Liver (tissue), 9 donors: ENCODE data around the gene ACSL3. TPM values are rescaled to one million over a fixed set of nuclear protein-coding genes. Genes with fewer than 3 reads are reported as not detected.

ENCODE experiments used
- DNase-seq: peaks from one replicate; pipeline ENCODE4 v3.0.0-alpha.2; 2017; ENCODE audit warnings: low spot score
- H3K27ac ChIP-seq, 2 donors: one replicate each; pipeline ENCODE4 v1.7.0; 2013; ENCODE audit warnings: inconsistent platforms in 2 of 2, low read length in 2 of 2, control low read depth in 1 of 2, low read depth in 1 of 2, mild to moderate bottlenecking in 1 of 2
- H3K27me3 ChIP-seq, 4 donors: one replicate each; pipeline versions ENCODE4 v1.6.1 to v1.7.0; 2013; ENCODE audit warnings: low read length in 3 of 4, inconsistent platforms in 1 of 4, mild to moderate bottlenecking in 1 of 4, moderate library complexity in 1 of 4; ENCODE audit not compliant: control insufficient read depth in 4 of 4, insufficient read depth in 4 of 4
- H3K36me3 ChIP-seq, 4 donors: one replicate each; pipeline versions ENCODE4 v1.6.1 to v1.7.0; 2013; ENCODE audit warnings: low read length in 3 of 4, mild to moderate bottlenecking in 3 of 4, low read depth in 1 of 4, moderate library complexity in 1 of 4; ENCODE audit not compliant: control insufficient read depth in 4 of 4, insufficient read depth in 3 of 4
- H3K4me1 ChIP-seq, 4 donors: one replicate each; pipeline versions ENCODE4 v1.6.1 to v1.7.0; 2013; ENCODE audit warnings: low read length in 3 of 4, mild to moderate bottlenecking in 3 of 4, moderate library complexity in 1 of 4; ENCODE audit not compliant: control insufficient read depth in 4 of 4, insufficient read depth in 4 of 4
- H3K4me3 ChIP-seq, 3 donors: one replicate each; pipeline versions ENCODE4 v1.6.1 to v1.7.0; 2013; ENCODE audit warnings: low read length in 3 of 3, control low read depth in 1 of 3, low read depth in 1 of 3, mild to moderate bottlenecking in 1 of 3
- H3K9ac ChIP-seq, 2 donors: one replicate each; pipeline ENCODE4 v1.7.0; 2013; ENCODE audit warnings: low read length in 2 of 2, mild to moderate bottlenecking in 2 of 2, moderate library complexity in 2 of 2, control low read depth in 1 of 2, low read depth in 1 of 2
- H3K9me3 ChIP-seq, 4 donors: one replicate each; pipeline versions ENCODE4 v1.6.1 to v1.7.0; 2013; ENCODE audit warnings: low read length in 3 of 4; ENCODE audit not compliant: control insufficient read depth in 4 of 4
- EGR1 ChIP-seq, 2 donors: IDR thresholded peaks; 2 replicates each; pipeline ENCODE4 v1.6.1; 2016 to 2018; ENCODE audit warnings: antibody characterized with exemption in 2 of 2, low read depth in 2 of 2
- FOXA1 ChIP-seq: IDR thresholded peaks from 2 replicates; pipeline ENCODE4 v1.6.1; 2016; ENCODE audit warnings: antibody characterized with exemption
- FOXA2 ChIP-seq: IDR thresholded peaks from 2 replicates; pipeline ENCODE4 v1.6.1; 2016; ENCODE audit warnings: antibody characterized with exemption
- GABPA ChIP-seq, 2 donors: IDR thresholded peaks in 1 of 2; conservative IDR thresholded peaks in 1 of 2; 2 replicates each; pipeline ENCODE4 v1.6.1; 2016; ENCODE audit warnings: antibody characterized with exemption in 2 of 2, mild to moderate bottlenecking in 1 of 2, moderate library complexity in 1 of 2
- HNF4A ChIP-seq, 2 donors: conservative IDR thresholded peaks; 2 replicates each; pipeline ENCODE4 v1.6.1; 2016; ENCODE audit warnings: antibody characterized with exemption in 2 of 2, mild to moderate bottlenecking in 2 of 2
- HNF4G ChIP-seq: IDR thresholded peaks from 2 replicates; pipeline ENCODE4 v1.6.1; 2016; ENCODE audit warnings: antibody characterized with exemption
- JUND ChIP-seq, 2 donors: IDR thresholded peaks; 2 replicates each; pipeline ENCODE4 v1.6.1; 2016; ENCODE audit warnings: antibody characterized with exemption in 2 of 2
- NR2F2 ChIP-seq: IDR thresholded peaks from 2 replicates; pipeline ENCODE4 v1.6.1; 2016; ENCODE audit warnings: antibody characterized with exemption
- RAD21 ChIP-seq, 2 donors: IDR thresholded peaks; 2 replicates each; pipeline ENCODE4 v1.6.1; 2016; ENCODE audit warnings: antibody characterized with exemption in 2 of 2, mild to moderate bottlenecking in 2 of 2
- RXRA ChIP-seq, 2 donors: IDR thresholded peaks; 2 replicates each; pipeline ENCODE4 v1.6.1; 2017 to 2018; ENCODE audit warnings: antibody characterized with exemption in 2 of 2, mild to moderate bottlenecking in 1 of 2
- SP1 ChIP-seq: IDR thresholded peaks from 2 replicates; pipeline ENCODE4 v1.6.1; 2018; ENCODE audit warnings: antibody characterized with exemption, mild to moderate bottlenecking
- TAF1 ChIP-seq: conservative IDR thresholded peaks from 2 replicates; pipeline ENCODE4 v1.6.1; 2016; ENCODE audit warnings: antibody characterized with exemption, mild to moderate bottlenecking
- YY1 ChIP-seq: IDR thresholded peaks from 2 replicates; pipeline ENCODE4 v1.6.1; 2016; ENCODE audit warnings: antibody characterized with exemption, mild to moderate bottlenecking
- WGBS: extraction: QIAGEN DNeasy Blood & Tissue Kit; methylation state at CpG from one replicate; pipeline ENCODE4 v1.1.7; 2013; 5-methylcytosine and 5-hydroxymethylcytosine counted together
- polyA plus RNA-seq, 2 donors: library from polyadenylated mRNA; stranded (reverse) in 1 of 2; unstranded in 1 of 2; fragments of 200-250 nt in 1 of 2; fragments of >200 nt in 1 of 2; fragmentation: Nextera tagmentation in 1 of 2; extraction: Ambion mirVana in 1 of 2; gene quantifications; one replicate each; pipeline versions ENCODE4 v1.2.1 to v1.2.3, GENCODE V29; 2013 to 2015
- total RNA-seq, 2 donors: library from RNA; depleted of rRNA; stranded (reverse); fragments of >200 nt; gene quantifications; one replicate each; pipeline ENCODE4 v1.2.3, GENCODE V29; 2014
- TF ChIP-seq, protein P1 (sequence below): IDR thresholded peaks from 2 replicates; pipeline ENCODE4 v1.6.1; 2016; ENCODE audit warnings: antibody characterized with exemption
- TF ChIP-seq, protein P2 (sequence below): IDR thresholded peaks from 2 replicates; pipeline ENCODE4 v1.6.1; 2016; ENCODE audit warnings: antibody characterized with exemption
- TF ChIP-seq, protein P3 (sequence below): IDR thresholded peaks from 2 replicates; pipeline ENCODE4 v1.6.1; 2016; ENCODE audit warnings: antibody characterized with exemption, mild to moderate bottlenecking
- TF ChIP-seq, protein P4 (sequence below): IDR thresholded peaks from 2 replicates; pipeline ENCODE4 v1.6.1; 2016; ENCODE audit warnings: antibody characterized with exemption
- TF ChIP-seq, protein P5 (sequence below): fragments of 150-350 bp; IDR thresholded peaks from 2 replicates; pipeline ENCODE4 v1.5.1; 2017; ENCODE audit warnings: improper control_type of control experiment, low read depth, low read length; ENCODE audit not compliant: missing input control
- donor health status: healthy.
- donor health status: healthy.
- donor health status: healthy.
- donor health status: healthy.
- donor health status: healthy.

The ACSL3 gene
- total and polyA plus RNA-seq, 4 donors, result 22.2 to 66.6 (median 43.3) TPM

DNA sequence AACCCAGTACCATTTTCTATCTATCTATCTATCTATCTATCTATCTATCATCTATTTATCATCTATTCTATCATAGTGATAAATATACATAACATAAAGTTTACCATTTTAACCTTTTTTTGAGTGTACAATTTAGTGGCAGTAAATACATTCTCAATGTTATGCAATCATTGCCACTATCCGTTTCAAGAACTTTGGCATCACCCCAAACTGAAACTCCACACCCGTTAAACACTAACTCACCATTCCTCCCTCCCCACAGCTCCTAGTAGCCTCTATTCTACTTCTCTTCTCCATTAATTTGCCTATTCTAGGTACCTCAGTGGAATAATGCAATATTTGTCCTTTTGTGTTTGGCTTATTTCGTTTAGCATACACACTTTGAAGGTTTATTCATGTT, 108.7 kb downstream of the ACSL3 start:
- H3K27me3 ChIP-seq, result no peaks in the 10 kb centered on the region
- TF ChIP-seq, protein P1, sequence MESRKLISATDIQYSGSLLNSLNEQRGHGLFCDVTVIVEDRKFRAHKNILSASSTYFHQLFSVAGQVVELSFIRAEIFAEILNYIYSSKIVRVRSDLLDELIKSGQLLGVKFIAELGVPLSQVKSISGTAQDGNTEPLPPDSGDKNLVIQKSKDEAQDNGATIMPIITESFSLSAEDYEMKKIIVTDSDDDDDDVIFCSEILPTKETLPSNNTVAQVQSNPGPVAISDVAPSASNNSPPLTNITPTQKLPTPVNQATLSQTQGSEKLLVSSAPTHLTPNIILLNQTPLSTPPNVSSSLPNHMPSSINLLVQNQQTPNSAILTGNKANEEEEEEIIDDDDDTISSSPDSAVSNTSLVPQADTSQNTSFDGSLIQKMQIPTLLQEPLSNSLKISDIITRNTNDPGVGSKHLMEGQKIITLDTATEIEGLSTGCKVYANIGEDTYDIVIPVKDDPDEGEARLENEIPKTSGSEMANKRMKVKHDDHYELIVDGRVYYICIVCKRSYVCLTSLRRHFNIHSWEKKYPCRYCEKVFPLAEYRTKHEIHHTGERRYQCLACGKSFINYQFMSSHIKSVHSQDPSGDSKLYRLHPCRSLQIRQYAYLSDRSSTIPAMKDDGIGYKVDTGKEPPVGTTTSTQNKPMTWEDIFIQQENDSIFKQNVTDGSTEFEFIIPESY, result no peak
- TF ChIP-seq RXRA (IDR thresholded peaks at IDR 0.05) (no peak), TAF1 (no peak), GABPA (IDR thresholded peaks at IDR 0.05 in 1 of 2, conservative IDR thresholded peaks at IDR 0.05 in 1 of 2) (no peak), FOXA1 (no peak), SP1 (no peak), EGR1 (IDR thresholded peaks at IDR 0.05; ENCODE audit: low read depth in 2 of 2) (no peak), YY1 (no peak), HNF4A (conservative IDR thresholded peaks at IDR 0.05) (no peak), RAD21 (IDR thresholded peaks at IDR 0.05) (no peak), NR2F2 (no peak), FOXA2 (no peak), HNF4G (no peak), JUND (IDR thresholded peaks at IDR 0.05) (no peak)
- TF ChIP-seq, protein P2, sequence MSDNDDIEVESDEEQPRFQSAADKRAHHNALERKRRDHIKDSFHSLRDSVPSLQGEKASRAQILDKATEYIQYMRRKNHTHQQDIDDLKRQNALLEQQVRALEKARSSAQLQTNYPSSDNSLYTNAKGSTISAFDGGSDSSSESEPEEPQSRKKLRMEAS, result no peak
- TF ChIP-seq, protein P3, sequence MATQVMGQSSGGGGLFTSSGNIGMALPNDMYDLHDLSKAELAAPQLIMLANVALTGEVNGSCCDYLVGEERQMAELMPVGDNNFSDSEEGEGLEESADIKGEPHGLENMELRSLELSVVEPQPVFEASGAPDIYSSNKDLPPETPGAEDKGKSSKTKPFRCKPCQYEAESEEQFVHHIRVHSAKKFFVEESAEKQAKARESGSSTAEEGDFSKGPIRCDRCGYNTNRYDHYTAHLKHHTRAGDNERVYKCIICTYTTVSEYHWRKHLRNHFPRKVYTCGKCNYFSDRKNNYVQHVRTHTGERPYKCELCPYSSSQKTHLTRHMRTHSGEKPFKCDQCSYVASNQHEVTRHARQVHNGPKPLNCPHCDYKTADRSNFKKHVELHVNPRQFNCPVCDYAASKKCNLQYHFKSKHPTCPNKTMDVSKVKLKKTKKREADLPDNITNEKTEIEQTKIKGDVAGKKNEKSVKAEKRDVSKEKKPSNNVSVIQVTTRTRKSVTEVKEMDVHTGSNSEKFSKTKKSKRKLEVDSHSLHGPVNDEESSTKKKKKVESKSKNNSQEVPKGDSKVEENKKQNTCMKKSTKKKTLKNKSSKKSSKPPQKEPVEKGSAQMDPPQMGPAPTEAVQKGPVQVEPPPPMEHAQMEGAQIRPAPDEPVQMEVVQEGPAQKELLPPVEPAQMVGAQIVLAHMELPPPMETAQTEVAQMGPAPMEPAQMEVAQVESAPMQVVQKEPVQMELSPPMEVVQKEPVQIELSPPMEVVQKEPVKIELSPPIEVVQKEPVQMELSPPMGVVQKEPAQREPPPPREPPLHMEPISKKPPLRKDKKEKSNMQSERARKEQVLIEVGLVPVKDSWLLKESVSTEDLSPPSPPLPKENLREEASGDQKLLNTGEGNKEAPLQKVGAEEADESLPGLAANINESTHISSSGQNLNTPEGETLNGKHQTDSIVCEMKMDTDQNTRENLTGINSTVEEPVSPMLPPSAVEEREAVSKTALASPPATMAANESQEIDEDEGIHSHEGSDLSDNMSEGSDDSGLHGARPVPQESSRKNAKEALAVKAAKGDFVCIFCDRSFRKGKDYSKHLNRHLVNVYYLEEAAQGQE, result no peak
- TF ChIP-seq, protein P4, sequence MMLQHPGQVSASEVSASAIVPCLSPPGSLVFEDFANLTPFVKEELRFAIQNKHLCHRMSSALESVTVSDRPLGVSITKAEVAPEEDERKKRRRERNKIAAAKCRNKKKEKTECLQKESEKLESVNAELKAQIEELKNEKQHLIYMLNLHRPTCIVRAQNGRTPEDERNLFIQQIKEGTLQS, result no peak
- TF ChIP-seq, protein P5, sequence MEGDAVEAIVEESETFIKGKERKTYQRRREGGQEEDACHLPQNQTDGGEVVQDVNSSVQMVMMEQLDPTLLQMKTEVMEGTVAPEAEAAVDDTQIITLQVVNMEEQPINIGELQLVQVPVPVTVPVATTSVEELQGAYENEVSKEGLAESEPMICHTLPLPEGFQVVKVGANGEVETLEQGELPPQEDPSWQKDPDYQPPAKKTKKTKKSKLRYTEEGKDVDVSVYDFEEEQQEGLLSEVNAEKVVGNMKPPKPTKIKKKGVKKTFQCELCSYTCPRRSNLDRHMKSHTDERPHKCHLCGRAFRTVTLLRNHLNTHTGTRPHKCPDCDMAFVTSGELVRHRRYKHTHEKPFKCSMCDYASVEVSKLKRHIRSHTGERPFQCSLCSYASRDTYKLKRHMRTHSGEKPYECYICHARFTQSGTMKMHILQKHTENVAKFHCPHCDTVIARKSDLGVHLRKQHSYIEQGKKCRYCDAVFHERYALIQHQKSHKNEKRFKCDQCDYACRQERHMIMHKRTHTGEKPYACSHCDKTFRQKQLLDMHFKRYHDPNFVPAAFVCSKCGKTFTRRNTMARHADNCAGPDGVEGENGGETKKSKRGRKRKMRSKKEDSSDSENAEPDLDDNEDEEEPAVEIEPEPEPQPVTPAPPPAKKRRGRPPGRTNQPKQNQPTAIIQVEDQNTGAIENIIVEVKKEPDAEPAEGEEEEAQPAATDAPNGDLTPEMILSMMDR, result no peak
- no peak overlapping the region for H3K4me3 ChIP-seq
- H3K9me3 ChIP-seq, result no peaks in the 10 kb centered on the region
- H3K9ac ChIP-seq, result no peak overlapping the region
- H3K36me3 ChIP-seq, result no peaks in the 10 kb centered on the region
- no peak overlapping the region for H3K27ac ChIP-seq
- 13% methylated on average over 3 of the region's 3 CpGs for WGBS
- no peak for DNase-seq
- H3K4me1 ChIP-seq, result no peaks in the 10 kb centered on the region
